Kidney glomerular epithelial cell (primary cell): ENCODE data around the gene MAFF.
A peak's percentile ranks its signal among the peaks of the same experiment; 100 is the strongest.
"Not testable (repeated sequence)": the region's sequence is repeated elsewhere in the genome, so short reads cannot be mapped to it uniquely, and the experiment has no call there.

ENCODE experiments used
- DNase-seq: peaks from one replicate; lab custom pipeline; 2025; lab: John Stamatoyannopoulos, UW

MAFF gene

GRCh38 chr22:38223289-38223960 is 21.6 kb downstream of the MAFF start:
- DNase-seq = peak; percentile 87

DNA sequence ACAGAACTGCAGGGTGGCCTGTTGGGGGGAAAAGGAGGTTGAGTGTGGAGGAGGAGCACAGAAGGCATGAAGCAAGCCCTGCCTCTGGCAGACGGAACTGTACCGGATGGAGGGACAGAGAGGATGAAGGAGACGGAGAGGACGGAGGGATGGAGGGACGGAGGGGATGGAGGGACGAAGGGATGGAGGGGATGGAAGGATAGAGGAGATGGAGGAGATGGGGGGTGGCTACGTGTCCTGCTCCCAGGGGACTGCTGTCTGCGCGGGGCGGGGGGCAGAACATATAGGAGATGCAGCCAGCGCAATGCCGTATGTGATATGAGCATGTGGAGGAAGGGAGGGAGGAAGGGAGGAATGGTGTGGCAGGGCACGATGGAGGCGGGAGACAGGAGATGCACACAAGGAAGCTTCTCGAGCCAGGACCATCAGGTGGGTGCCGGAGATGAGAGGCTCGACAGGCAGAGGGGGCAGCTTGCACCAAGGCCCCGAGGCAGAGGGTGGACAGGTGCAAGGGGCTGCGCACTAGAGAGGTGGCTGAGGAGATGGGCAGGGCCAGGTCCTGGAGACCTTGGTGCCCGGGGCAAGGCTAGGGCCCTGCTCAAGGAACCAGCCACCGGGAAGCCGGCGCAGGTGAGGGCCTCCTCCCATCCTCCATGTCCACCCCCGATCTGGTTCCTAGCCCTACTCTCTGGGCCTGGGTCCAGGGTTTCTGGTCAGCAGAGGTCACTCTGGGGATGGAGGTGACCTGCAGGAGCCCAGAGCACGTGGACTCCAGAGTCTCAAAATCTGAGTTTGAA is 25.3 kb downstream of the MAFF start:
- no peak for DNase-seq

- no peak for DNase-seq
These were observed 26.6 kb downstream of the MAFF start for GRCh38 chr22:38228326-38228872.

DNA sequence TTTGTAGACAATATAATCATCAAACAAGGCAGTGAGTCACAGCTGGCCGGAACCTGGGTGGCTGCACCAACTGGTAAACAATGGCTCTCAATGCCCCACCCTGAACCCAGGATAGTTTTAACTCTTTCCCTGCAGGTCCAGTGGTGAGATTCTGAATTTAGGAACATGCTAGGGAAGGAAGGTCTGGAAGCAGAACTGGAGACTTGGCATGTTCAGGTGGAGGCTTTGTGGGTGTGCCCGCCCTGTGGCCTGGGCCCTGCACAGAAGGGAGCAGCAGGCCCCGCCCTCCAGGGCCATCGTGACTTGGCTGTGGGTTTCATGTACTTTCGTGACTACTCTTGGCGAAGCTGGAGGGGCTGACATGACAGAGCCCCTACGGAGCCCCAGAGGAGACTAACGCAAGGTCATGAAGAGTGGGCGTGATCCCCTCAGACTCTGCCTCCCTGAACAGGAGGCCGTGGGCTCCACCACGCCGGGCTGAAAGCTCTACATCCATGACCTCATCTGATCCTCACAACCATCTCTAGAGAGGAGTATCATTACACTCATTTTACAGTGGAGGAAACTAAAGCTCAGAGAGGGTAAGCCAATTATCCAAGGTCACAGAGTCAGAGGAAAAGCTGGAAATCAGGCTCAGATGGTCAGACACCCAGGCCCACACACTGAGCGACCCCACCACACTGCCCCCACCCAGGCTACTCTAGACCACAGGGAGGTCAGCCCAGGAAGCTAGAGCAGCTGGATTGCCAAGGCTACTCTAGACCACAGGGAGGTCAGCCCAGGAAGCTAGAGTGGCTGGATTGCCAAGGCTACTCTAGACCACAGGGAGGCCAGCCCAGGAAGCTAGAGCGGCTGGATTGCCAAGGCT is 27.3 kb downstream of the MAFF start:
- peak; percentile 29 for DNase-seq

GRCh38 chr22:38230108-38230825 is 28.5 kb downstream of the MAFF start:
- DNase-seq = peak; percentile 25

- no peak for DNase-seq
These were observed 29.1 kb downstream of the MAFF start for GRCh38 chr22:38230916-38231315.

- no peak for DNase-seq
These were observed 30.4 kb downstream of the MAFF start for GRCh38 chr22:38232196-38232595.

DNA sequence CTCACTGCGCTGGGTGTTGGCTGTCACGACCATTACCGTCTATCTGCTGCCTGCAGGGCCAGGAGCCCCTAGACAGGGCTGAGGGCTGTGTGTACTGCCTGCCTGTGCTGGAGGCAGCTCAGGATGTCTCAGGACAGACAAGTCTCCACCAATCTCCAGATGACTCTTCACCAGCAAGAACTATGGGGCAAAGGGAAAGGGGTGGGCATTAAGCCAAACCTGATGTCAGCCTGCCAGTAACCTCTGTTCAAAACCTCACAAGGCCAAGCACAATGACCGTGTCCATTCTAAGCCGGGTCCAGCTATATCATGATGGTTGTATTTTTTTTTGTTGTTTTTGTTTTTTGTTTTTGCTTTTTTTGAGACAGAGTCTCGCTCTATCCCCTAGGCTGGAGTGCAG is 31.6 kb downstream of the MAFF start:
- DNase-seq = no peak

DNA sequence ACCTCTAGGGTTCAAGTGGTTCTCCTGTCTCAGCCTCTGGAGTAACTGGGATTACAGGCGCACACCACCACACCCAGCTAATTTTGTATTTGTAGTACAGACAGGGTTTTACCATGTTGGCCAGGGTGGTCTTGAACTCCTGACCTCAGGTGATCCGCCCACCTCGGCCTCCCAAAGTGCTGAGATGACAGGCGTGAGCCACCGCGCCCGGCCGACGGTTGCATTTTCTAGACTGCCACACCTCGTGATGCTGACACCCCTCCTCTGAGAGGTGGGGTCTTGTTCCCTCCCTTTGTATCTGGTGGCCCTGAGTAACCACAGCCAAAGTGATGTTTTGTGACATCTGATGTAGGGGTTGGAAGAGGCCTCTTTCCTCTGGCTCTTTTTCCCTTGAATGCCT is 32.1 kb downstream of the MAFF start:
- not testable (repeated sequence) for DNase-seq

- DNase-seq = no peak
These were observed 33.6 kb downstream of the MAFF start for GRCh38 chr22:38235240-38235850.

- no peak for DNase-seq
These were observed 35.0 kb downstream of the MAFF start for GRCh38 chr22:38236786-38237185.

GRCh38 chr22:38238519-38239071 is 36.8 kb downstream of the MAFF start:
- DNase-seq = no peak

DNA sequence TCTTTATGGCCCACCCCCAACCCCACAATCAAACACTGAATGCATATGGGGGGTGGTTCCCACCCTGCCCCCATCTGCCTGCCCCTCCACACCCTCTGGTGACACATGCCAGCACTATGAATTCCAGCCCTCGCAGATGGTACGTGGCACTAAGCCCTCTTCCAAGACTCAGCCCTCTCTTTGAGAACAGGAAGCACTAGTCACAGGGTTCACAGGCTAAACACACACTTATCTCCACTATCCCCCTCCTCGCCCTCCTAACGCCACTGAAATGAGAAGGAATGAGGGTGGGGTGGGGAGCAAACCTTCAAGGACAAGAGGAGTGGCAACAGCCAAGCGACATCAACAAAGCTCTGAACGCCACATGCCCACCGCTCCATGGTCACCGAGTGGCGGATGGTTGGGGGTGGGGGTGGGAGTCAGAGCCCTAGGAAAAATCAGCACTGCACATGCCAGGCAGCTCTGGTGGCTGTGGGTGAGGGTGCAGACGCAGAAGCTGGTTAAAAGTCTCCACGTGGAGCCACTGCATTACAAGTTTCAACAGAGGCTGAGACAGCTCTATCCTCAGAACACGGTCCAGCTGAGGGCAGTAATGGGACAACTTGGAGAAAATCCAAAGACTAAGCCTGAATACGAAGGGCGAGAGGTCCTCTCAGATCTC is 37.4 kb downstream of the MAFF start:
- no peak for DNase-seq

DNA sequence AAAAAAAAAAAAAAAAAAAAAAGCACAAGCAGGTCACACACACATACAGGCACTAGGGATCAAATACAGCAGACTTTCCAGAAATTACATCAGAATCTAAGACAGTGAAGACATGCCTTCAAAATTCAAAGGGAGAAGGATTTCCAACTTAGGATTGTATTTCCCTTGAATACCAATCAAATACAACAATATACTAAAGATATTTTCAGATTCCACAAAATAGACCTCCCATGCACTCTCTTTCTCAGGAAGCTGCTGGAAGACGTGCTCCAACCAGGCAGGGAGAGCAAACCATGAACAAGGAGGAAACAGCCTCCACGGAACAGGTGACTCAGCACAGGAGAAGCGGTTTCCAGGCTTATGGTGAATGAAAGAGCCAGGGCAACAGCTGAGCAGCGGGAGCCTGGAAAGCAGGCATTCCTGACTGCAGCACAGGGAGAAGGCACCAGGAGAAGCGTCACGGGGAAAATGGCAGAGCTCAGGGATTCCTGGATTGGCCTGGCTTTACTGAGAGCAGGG is 39.0 kb downstream of the MAFF start:
- DNase-seq = peak; percentile 72

- no peak for DNase-seq
These were observed 41.4 kb downstream of the MAFF start for GRCh38 chr22:38243007-38243765.

DNA sequence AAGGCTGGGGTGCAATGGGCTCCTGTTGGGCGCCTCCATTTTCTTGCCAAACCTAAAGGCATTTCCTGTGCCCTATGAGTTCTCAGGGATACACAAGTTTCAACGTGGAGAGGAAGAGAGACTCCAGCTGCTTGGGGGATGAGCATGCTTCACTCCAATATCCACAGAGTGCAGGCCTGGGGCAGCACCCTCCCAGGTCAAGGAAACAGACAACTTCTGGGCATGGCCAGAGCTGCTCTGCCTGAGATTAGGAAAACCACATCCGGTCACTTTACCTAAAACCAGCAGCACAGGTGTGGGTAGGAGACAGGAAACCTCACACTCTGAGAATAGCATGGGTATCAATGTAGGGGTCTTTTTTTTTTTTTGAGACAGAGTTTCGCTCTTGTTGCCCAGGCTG is 42.3 kb downstream of the MAFF start:
- DNase-seq = no peak

DNA sequence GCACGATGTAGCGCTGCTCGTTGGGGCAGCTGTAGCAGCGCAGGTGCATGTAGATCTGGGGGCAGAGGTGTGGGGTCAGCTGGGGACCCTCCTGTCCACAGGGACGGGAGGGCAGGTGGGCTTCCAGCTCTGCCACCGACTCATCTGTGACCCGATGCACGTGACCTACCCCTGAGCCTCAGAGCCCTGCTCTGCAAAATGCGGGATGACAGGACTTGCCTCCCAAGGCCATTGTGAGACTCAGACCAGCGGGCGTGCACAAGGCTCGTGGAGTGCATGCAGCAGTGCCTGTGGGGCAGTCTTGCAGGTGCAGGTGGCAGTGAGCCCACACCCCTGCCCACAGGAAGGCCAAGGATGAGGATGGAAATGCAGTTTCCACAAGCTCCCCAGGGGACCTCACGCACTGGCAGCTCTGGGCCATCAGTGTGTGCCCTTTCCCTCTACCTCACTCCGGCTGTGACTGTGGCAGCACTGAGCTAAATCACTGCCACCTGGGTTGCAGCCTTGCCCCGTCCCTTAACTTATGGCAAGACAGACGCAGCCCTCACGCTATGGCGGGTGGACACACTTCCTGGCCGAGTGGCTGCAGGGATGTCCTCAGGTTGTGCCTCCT is 44.4 kb downstream of the MAFF start:
- DNase-seq = no peak

- DNase-seq = no peak
These were observed 44.9 kb downstream of the MAFF start for GRCh38 chr22:38246692-38247091.

DNA sequence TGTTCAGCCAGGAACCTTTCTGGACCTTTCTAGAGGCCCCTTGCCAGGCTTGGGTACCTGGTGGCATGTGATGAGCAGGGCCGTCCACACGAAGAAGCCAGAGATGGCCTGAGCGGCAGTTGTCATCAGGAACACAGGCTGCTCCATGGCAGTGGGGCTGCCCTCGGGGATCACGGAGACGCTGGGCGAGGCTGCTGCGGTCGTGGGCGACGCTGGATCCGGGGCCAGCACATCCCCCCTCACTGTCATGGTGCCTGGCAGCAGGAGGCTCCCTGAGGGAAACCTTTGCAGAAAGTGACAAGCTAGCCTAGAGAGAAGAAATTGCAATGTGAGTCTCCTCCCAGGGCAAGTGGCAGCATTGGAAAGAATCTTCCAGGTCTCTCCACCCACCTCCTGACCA is 45.9 kb downstream of the MAFF start:
- no peak for DNase-seq
